HepG2 (cell line): ENCODE measurements around the gene TTC39C. TPM values are rescaled to one million over a fixed set of nuclear protein-coding genes. Genes with fewer than 3 reads are reported as not detected.

Experiments used
- AGO2 ChIP-seq: fragments of 200-400 bp; formaldehyde crosslinking; optimal IDR thresholded peaks from 2 replicates; pipeline ENCODE3; 2017; ENCODE audit warnings: mild to moderate bottlenecking, low read depth, low read length, moderate library complexity
- ATF1 ChIP-seq: IDR thresholded peaks from 2 replicates; pipeline ENCODE4 v1.6.1; 2016; ENCODE audit warnings: mild to moderate bottlenecking, control low read depth
- ERF ChIP-seq: IDR thresholded peaks from 2 replicates; pipeline ENCODE4 v1.6.1; 2018; ENCODE audit warnings: missing biosample characterization, missing genetic modification reagents
- ETV5 ChIP-seq: IDR thresholded peaks from 2 replicates; pipeline ENCODE4 v1.6.1; 2018; ENCODE audit warnings: missing biosample characterization, missing genetic modification reagents, inconsistent platforms, borderline replicate concordance
- GFI1 ChIP-seq: sonication (generic); formaldehyde crosslinking; IDR thresholded peaks from 2 replicates; pipeline ENCODE4 v1.5.0; 2020; ENCODE audit warnings: missing genetic modification reagents, mild to moderate bottlenecking, borderline replicate concordance
- NR2F6 ChIP-seq, 2 experiments: IDR thresholded peaks; 2 replicates each; pipeline ENCODE4 v1.6.1; 2016; ENCODE audit warnings: antibody characterized with exemption in 1 of 2, mild to moderate bottlenecking in 1 of 2
- TBX2 ChIP-seq: sonication (generic); formaldehyde crosslinking; IDR thresholded peaks from 2 replicates; pipeline ENCODE4 v1.5.0; 2020; ENCODE audit warnings: missing genetic modification reagents, mild to moderate bottlenecking, borderline replicate concordance
- ZNF549 ChIP-seq: sonication (generic); formaldehyde crosslinking; IDR thresholded peaks from 2 replicates; pipeline ENCODE4 v1.5.0; 2020; ENCODE audit warnings: missing genetic modification reagents
- ZNF569 ChIP-seq: sonication (generic); formaldehyde crosslinking; IDR thresholded peaks from 2 replicates; pipeline ENCODE4 v1.5.0; 2020; ENCODE audit warnings: mild to moderate bottlenecking, missing genetic modification reagents, moderate library complexity, borderline replicate concordance
- ZNF674 ChIP-seq: sonication (generic); formaldehyde crosslinking; IDR thresholded peaks from 2 replicates; pipeline ENCODE4 v1.5.0; 2020; ENCODE audit warnings: low read depth, mild to moderate bottlenecking, missing genetic modification reagents
- ZSCAN22 ChIP-seq: sonication (generic); formaldehyde crosslinking; IDR thresholded peaks from 2 replicates; pipeline ENCODE4 v1.4.0; 2020; ENCODE audit warnings: mild to moderate bottlenecking, missing genetic modification reagents
- polyA plus RNA-seq, 8 experiments: library from polyadenylated mRNA; depleted of rRNA in 3 of 8; stranded (reverse) in 7 of 8; unstranded in 1 of 8; fragments of >200 nt; fragmentation: Illumina TruSeq in 4 of 8; extraction: Trizol in 4 of 8; gene quantifications; 2 replicates each; pipeline versions ENCODE4 v1.2.1 to v1.2.3, GENCODE V29; 2011 to 2016; ENCODE audit warnings: low read depth in 4 of 8, missing spikeins in 1 of 8, mixed read lengths in 1 of 8; ENCODE audit not compliant: insufficient read depth in 1 of 8
- total RNA-seq, 5 experiments: library from RNA; depleted of rRNA; stranded (reverse); fragments of >200 nt; fragmentation: Illumina TruSeq; extraction: Trizol; gene quantifications; 2 replicates each; pipeline ENCODE4 v1.2.3, GENCODE V29; 2016; ENCODE audit warnings: low read depth in 1 of 5
- TF ChIP-seq, protein P1 (sequence below): sonication (generic); formaldehyde crosslinking; IDR thresholded peaks from 2 replicates; pipeline ENCODE4 v1.5.1; 2020; ENCODE audit warnings: missing genetic modification reagents, mild to moderate bottlenecking, borderline replicate concordance
- TF ChIP-seq, protein P2 (sequence below): sonication (generic); formaldehyde crosslinking; IDR thresholded peaks from 2 replicates; pipeline ENCODE4 v1.4.0; 2020; ENCODE audit warnings: low read depth, missing genetic modification reagents
- TF ChIP-seq, protein P3 (sequence below): fragments of 450-650 bp; IDR thresholded peaks from 2 replicates; pipeline ENCODE4 v1.6.1; 2017; ENCODE audit warnings: mild to moderate bottlenecking
- TF ChIP-seq, protein P4 (sequence below): sonication (generic); formaldehyde crosslinking; IDR thresholded peaks from 2 replicates; pipeline ENCODE4 v1.4.0; 2020; ENCODE audit warnings: mild to moderate bottlenecking, missing genetic modification reagents

The TTC39C gene
- total and polyA plus RNA-seq, 2 of the 13 experiments (the other 11 are each of a cell fraction or from before 2014, with no cell fraction given): 19.1 to 25.9 TPM

DNA sequence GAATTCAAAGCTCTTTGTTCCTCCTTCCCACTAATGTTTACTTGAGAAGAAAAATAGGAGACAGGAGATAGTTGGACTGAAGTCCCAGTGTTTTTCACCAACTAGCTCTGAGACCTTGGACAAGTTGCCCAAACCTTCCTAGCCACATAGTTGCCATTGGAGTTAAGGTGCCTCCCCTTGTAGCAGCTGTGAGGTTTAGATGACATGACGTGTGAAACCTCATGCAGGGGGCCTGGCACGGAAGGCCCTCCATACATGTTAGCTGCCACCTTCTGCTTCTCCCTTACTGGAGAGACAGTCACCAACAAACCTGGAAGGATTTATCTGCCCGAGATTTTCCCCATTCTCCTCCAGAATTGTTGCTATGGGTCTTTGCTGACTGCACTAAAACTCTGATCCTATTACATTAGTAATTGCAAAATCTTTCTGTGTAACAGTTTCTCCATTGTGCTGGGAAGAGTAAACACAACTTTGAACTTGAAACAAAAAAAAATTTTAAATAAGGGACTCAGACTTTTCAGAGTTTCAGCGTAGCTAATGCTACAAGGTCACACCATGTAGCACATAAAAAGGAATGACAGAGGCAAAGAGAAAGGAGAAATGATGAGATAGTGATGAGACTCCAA is 100.5 kb downstream of the TTC39C start (continued):
- TF ChIP-seq ZSCAN22 (no peak), ERF (no peak), ZNF674 (no peak), ATF1 (CRISPR knock-in tag) (0 out of 2 replicates have a peak, but pooled peaks have one; percentile 43), NR2F6 (IDR thresholded peaks at IDR 0.05) (no peak), NR2F6 (CRISPR knock-in tag; IDR thresholded peaks at IDR 0.05) (no peak), ZNF549 (CRISPR knock-in tag) (no peak), ETV5 (no peak), AGO2 (no peak), ZNF569 (CRISPR knock-in tag) (no peak), GFI1 (CRISPR knock-in tag) (no peak), TBX2 (CRISPR knock-in tag) (peak; percentile 31; the same call in 1 of the 2 replicates)
- TF ChIP-seq, protein P1, sequence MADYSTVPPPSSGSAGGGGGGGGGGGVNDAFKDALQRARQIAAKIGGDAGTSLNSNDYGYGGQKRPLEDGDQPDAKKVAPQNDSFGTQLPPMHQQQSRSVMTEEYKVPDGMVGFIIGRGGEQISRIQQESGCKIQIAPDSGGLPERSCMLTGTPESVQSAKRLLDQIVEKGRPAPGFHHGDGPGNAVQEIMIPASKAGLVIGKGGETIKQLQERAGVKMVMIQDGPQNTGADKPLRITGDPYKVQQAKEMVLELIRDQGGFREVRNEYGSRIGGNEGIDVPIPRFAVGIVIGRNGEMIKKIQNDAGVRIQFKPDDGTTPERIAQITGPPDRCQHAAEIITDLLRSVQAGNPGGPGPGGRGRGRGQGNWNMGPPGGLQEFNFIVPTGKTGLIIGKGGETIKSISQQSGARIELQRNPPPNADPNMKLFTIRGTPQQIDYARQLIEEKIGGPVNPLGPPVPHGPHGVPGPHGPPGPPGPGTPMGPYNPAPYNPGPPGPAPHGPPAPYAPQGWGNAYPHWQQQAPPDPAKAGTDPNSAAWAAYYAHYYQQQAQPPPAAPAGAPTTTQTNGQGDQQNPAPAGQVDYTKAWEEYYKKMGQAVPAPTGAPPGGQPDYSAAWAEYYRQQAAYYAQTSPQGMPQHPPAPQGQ: no peak
- TF ChIP-seq, protein P2, sequence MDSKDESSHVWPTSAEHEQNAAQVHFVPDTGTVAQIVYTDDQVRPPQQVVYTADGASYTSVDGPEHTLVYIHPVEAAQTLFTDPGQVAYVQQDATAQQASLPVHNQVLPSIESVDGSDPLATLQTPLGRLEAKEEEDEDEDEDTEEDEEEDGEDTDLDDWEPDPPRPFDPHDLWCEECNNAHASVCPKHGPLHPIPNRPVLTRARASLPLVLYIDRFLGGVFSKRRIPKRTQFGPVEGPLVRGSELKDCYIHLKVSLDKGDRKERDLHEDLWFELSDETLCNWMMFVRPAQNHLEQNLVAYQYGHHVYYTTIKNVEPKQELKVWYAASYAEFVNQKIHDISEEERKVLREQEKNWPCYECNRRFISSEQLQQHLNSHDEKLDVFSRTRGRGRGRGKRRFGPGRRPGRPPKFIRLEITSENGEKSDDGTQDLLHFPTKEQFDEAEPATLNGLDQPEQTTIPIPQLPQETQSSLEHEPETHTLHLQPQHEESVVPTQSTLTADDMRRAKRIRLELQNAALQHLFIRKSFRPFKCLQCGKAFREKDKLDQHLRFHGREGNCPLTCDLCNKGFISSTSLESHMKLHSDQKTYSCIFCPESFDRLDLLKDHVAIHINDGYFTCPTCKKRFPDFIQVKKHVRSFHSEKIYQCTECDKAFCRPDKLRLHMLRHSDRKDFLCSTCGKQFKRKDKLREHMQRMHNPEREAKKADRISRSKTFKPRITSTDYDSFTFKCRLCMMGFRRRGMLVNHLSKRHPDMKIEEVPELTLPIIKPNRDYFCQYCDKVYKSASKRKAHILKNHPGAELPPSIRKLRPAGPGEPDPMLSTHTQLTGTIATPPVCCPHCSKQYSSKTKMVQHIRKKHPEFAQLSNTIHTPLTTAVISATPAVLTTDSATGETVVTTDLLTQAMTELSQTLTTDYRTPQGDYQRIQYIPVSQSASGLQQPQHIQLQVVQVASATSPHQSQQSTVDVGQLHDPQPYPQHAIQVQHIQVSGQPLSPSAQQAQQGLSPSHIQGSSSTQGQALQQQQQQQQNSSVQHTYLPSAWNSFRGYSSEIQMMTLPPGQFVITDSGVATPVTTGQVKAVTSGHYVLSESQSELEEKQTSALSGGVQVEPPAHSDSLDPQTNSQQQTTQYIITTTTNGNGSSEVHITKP (CRISPR knock-in tag): no peak
- TF ChIP-seq, protein P3, sequence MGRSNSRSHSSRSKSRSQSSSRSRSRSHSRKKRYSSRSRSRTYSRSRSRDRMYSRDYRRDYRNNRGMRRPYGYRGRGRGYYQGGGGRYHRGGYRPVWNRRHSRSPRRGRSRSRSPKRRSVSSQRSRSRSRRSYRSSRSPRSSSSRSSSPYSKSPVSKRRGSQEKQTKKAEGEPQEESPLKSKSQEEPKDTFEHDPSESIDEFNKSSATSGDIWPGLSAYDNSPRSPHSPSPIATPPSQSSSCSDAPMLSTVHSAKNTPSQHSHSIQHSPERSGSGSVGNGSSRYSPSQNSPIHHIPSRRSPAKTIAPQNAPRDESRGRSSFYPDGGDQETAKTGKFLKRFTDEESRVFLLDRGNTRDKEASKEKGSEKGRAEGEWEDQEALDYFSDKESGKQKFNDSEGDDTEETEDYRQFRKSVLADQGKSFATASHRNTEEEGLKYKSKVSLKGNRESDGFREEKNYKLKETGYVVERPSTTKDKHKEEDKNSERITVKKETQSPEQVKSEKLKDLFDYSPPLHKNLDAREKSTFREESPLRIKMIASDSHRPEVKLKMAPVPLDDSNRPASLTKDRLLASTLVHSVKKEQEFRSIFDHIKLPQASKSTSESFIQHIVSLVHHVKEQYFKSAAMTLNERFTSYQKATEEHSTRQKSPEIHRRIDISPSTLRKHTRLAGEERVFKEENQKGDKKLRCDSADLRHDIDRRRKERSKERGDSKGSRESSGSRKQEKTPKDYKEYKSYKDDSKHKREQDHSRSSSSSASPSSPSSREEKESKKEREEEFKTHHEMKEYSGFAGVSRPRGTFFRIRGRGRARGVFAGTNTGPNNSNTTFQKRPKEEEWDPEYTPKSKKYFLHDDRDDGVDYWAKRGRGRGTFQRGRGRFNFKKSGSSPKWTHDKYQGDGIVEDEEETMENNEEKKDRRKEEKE: no peak
- TF ChIP-seq, protein P4, sequence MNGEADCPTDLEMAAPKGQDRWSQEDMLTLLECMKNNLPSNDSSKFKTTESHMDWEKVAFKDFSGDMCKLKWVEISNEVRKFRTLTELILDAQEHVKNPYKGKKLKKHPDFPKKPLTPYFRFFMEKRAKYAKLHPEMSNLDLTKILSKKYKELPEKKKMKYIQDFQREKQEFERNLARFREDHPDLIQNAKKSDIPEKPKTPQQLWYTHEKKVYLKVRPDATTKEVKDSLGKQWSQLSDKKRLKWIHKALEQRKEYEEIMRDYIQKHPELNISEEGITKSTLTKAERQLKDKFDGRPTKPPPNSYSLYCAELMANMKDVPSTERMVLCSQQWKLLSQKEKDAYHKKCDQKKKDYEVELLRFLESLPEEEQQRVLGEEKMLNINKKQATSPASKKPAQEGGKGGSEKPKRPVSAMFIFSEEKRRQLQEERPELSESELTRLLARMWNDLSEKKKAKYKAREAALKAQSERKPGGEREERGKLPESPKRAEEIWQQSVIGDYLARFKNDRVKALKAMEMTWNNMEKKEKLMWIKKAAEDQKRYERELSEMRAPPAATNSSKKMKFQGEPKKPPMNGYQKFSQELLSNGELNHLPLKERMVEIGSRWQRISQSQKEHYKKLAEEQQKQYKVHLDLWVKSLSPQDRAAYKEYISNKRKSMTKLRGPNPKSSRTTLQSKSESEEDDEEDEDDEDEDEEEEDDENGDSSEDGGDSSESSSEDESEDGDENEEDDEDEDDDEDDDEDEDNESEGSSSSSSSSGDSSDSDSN: no peak
